GM18507 (cell line): ENCODE data around the gene PEX5L.

ENCODE experiments used
- DNase-seq: peaks from one replicate; pipeline ENCODE4 v3.0.0; 2011; ENCODE audit warnings: low read depth; ENCODE audit not compliant: insufficient read length; ENCODE audit errors: extremely low spot score
- FAIRE-seq: peaks from 2 replicates; lab custom pipeline; 2011; peaks lifted over from hg19 to GRCh38; lab: Jason Lieb, UNC

The PEX5L gene

DNA sequence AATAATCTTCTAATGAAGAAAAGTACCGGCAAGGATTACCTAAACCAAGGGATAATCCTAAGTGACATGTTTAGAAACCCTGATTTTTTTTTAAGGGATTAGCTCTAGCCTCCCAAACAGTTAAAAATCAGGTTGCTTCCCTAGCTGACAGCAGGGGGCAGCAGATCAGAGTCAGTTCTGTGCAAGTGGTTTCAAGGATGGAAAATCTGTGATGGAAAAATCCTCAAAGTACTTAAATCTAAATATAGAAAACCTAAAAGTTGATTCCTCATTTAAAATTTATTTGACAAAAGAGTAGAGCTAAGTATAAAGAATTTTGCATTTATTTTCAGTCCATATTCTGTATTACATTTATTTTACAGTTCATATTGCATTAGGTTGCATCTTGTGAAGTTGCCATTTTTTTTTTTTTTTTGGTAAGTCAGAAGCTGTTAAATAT is 107.6 kb downstream of the PEX5L start:
- FAIRE-seq (peak; percentile 85), DNase-seq (no peak)

DNA sequence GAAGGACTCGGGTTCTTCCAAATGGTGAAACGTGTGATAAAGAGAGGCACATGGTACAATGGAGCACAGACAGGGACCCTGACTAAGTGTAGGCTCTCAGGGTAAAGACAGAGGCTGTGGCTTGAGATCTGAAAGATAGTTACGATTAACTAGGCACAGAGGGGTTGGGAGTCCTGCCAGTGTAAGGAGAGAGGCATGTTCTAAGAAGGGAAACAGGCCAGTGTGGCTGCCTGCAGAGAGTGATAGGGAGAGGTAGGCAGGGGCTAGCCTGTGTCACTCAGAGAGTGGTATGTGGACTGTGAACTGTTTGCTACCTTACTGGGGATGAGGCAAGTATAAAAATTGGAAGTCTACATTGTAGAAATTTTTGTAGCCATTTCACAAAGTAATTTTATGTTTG is 109.5 kb downstream of the PEX5L start:
- DNase-seq (no peak), FAIRE-seq (no peak)

DNA sequence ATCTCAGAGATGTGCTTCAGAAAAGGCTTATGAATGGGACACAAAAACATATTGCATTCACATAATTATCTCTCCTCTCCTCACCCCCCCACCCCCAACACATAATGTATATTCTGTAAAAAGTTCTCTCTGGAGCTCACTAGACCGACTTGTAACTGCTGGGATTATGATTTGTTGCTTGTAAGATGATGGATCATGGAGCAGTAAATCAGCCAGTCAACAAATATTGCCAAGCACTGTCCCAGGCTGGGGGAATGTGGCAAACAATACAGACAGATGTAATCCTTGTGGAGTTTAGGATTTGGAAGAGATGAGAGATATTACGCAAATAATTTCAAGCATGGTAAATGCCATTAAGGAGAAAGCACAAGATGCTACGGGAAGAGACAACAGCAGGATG is 114.8 kb downstream of the PEX5L start:
- FAIRE-seq = no peak
- DNase-seq = no peak

DNA sequence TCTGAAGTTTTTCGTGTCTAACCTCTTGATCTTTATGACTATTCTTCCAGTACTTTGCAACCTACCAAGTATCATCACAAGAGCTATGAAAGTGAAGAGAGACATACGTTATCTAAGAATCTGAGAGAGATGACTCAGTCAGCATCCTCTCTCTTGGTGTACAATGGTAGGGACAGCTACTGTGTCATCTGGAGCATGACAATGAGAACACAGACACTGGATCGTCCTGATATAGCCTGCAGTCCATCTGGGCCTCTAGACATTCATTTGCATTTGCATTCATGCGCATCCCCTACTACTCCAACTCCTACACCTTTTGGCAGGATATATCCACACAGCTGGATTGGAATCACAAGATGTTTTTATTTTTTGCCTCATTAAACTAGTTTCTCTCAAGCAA is 115.2 kb downstream of the PEX5L start:
- no peak for FAIRE-seq

DNA sequence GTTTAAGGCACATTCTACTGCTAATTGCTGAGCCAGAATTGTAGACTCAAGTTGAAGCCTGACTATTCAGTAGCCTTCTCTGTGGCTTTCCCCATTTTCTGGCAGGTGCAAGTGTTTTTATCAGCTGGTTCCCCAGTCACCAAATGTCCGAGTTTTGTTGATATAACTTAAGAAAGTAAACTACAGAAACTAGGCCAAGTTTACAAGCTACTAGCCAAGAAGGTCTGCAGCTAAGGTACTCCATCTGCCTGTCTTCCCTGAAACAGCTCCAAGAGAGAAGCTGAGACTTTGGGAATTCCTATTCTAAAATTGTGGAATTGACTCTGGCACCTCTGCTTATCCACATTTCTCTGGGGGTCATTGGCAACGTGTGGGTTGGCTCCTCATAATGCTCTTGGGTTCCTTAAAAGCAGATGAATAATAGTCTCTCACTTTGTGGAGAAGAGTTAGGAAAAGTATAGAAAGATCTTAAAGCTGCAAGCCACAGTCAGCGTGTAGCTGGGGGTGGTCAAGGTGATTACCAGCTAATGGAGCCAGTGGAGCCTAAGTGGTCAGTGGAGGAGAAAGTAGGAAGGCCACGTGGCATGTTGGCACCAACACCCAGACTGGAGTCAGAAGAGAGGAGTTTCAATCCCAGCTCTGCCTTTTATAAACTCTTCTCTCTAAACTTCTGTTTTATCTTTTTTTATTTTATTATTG is 128.8 kb downstream of the PEX5L start:
- no peak for FAIRE-seq
- DNase-seq = no peak

More for the DNA sequence above, 115.2 kb downstream of the PEX5L start:
- DNase-seq = no peak

DNA sequence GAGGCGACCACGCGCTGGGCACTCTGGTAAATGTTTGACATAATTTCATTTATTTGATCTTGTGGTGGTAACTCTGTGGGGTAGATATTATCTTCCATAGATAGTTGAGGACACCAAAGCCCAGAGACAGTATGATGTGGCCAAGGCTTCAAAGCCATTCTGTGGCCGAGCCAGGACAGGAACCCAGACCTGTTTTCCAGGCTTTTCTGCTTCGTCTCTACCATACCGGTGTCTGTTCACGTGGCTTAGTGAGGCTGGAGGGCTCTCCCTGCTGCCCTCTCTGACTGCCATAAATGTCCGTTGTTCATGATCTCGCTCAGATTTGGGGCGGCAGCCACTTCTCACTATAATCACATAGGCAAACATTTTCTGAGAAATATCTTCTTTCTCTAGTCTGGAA is 134.7 kb downstream of the PEX5L start:
- FAIRE-seq = no peak
- DNase-seq = no peak

- DNase-seq (no peak), FAIRE-seq (no peak)
Measured at GRCh38 chr3:179898024-179898423, 138.7 kb downstream of the PEX5L start.

GRCh38 chr3:179897231-179897630 is 139.5 kb downstream of the PEX5L start:
- DNase-seq (no peak), FAIRE-seq (no peak)

- no peak for DNase-seq
- FAIRE-seq = no peak
Measured at GRCh38 chr3:179896507-179896906, 140.2 kb downstream of the PEX5L start.

DNA sequence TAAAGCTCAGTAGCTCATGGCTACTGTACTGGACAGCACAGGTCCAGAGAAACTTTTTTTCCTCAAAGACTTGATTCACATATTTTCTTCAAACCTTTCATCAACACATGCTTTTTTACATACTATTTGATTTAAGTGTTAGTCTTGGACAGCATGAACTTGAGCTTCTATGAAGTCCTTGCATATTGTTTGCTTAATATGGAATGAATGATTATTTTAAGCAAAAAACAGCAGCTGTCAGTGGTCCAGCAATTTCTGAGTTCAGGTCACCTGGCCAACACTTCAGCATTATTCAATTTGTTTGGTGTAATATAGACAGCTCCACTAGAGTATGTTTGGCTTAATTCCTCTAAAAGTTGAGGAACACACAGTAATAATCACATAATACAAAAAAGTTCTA is 141.4 kb downstream of the PEX5L start:
- FAIRE-seq (no peak), DNase-seq (no peak)

- FAIRE-seq (no peak), DNase-seq (no peak)
Measured at GRCh38 chr3:179887295-179887943, 149.3 kb downstream of the PEX5L start.

DNA sequence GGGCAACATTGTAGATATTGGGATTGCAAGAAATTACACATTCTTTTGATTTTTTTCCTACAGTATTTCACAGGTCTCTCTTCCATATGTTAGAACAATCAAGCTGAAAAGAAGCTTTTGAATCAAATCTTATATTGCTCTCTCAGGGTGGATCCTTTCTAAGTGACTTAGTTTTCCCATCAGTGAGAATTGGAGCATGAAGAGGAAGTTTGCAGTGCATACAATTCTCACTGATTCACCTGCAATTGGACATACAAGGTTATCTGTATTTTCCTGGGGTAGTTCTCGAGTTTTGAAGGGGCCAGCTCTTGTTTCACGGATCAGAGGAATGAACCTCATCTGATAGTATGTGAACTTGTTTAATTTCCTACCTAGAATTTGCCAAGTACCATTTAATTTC is 150.8 kb downstream of the PEX5L start:
- peak; percentile 48 for FAIRE-seq
- DNase-seq = no peak

GRCh38 chr3:179884136-179884535 is 152.6 kb downstream of the PEX5L start:
- no peak for FAIRE-seq

GRCh38 chr3:179882292-179882691 is 154.4 kb downstream of the PEX5L start:
- DNase-seq = peak; percentile 20
- FAIRE-seq = peak; percentile 82

More at GRCh38 chr3:179884136-179884535, 152.6 kb downstream of the PEX5L start:
- no peak for DNase-seq

DNA sequence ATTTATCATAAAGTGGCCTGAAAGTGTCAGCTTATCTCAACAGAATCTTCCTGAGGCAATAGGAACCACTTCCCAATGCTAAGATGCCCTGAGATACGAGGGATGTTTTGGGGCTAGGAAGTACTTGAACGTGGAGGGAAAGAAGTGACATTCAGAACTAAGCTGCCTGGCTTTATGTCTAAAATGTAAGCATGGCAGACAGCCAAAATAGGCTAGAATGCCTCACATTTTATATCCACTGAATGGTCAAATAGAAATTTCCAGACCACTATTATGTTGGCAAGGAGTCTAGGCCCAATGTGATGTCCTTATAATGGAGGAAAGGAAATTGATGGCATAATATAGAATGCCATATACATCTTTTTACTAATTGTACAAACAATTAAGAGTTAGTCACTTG is 154.9 kb downstream of the PEX5L start:
- DNase-seq (no peak), FAIRE-seq (no peak)

DNA sequence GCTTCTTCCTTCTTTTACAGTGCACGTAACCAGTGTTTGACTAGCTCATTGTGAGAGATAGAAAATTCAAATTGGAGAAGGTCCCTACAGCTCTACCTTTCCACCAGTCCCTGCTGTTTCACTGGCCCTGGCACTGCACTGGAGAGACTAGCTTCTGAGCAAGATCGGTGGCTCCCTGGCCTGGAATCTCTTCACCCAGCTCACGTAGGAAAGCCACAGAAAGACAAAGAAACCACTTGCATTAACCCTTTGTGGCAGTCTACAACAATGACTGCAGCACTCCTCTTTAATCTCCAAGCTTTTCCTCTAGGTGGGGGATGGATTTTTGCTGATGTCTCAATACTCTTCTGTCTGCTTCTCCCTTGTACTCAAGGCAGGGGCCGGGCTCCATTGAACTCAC is 155.9 kb downstream of the PEX5L start:
- DNase-seq (no peak), FAIRE-seq (no peak)

DNA sequence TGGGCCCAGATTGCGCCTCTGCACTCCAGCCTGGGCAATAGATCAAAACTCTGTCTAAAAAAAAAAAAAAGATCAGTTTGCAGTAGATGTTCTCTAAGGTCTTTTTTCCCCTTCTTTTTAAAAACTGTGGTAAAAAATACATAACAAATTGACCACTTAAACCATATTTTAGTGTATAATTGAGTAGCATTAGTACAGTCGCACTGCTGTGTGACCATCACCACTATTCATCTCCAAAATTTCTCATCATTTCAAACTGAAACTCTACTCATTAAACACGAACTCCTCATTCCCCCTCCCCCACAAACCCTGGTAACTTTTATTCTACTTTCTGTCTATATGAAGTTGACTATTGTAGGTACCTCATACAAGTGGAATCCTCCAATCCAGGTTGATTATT is 160.3 kb downstream of the PEX5L start:
- FAIRE-seq (no peak), DNase-seq (no peak)

DNA sequence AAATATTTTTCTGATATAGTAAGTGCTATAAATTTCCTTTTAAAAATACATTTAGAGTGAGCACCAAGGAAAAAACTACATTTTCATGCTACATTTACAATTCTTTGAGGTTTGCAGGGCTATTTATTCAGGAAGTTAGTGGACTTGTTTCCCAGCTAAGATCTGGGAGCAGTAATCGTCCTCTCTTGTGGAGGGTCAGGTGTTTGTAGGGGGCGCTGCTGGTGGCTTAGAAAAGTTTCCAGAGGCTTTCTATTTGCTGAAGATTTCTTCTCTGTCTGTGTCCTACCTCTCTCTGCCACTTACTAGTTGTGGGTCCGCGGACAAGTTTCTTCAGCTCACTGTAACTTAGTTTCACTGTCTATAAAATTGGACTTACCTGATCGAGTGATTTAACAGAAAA is 163.9 kb downstream of the PEX5L start:
- FAIRE-seq (no peak), DNase-seq (no peak)

DNA sequence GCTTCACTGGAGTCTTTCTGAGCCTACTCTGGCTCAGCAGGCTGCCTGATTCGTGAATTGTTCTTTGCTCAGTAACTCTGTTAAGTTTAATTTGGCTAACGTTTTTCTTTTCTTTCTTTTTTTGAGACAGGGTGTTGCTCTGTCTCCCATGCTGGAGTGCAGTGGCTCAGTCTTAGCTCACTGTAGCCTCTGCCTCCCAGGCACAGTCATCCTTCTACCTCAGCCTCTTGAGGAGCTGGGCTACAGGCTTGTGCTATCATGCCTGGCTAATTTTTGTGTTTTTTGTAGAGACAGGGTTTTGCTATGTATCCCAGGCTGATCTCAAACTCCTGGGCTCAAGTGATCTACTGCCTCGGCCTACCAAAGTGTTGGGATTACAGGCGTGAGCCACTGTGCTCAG is 165.0 kb downstream of the PEX5L start:
- DNase-seq (no peak), FAIRE-seq (no peak)

DNA sequence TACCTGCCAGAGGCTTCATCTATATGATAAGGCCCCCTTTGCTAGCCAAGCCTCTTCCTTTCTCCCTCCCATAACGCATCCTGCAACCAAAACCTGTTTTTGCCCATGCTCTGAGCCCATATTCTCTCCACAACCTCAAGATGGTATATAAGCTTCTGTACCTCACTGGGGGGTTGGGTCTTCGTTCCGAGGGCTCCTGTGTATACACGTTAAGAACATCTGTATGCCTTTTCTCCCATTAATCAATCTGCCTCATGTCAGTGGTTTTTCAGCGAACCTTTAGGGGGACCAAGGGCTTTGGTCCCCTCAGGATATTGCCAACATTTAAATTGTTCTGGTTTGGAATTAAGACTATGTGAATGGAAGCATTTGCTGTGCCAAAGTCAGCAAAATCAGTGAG is 168.0 kb downstream of the PEX5L start:
- DNase-seq (no peak), FAIRE-seq (no peak)

DNA sequence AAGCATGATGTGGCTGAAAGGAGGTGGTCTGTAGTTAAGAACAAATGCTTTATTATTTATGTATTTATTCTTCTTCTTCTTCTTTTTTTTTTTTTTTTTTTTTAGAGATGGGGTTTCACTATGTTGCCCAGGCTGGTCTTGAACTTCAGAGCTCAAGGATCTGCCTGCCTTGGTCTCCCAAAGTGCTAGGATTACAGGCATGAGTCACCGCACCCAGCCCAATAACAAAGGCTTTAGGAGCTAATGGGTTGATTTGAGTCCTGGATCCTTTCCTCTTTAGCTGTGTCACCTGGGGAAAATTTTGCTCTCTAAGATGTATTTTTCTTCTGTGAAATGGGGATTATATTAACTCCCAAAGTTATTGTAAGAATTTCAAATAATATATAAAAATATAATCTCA is 168.8 kb downstream of the PEX5L start:
- FAIRE-seq (no peak), DNase-seq (no peak)
